ENCODE data around the gene PROZ.

- TF ChIP-seq CTCF (conservative IDR thresholded peaks at IDR 0.05 in 1 of 2, IDR thresholded peaks at IDR 0.05 in 1 of 2; ENCODE audit: extremely low read depth in 1 of 2, insufficient read depth in 1 of 2, low read depth in 1 of 2, low read length in 2 of 2) (no peak), EZH2 (IDR thresholded peaks at IDR 0.05; ENCODE audit: borderline replicate concordance, low read length) (no peak)
These were observed 52.4 kb downstream of the PROZ start for GRCh38 chr13:113210833-113211232.

All from mammary epithelial cell (primary cell).